Measurements from ENCODE around the gene TEDC1. TPM values are rescaled to one million over a fixed set of nuclear protein-coding genes. Genes with fewer than 3 reads are reported as not detected.
"Not testable (repeated sequence)": the region's sequence is repeated elsewhere in the genome, so short reads cannot be mapped to it uniquely, and the experiment has no call there.

The TEDC1 gene
- total RNA-seq, 4 donors from 2014 or later, result 7.1 to 12.8 (median 7.6) TPM

DNA sequence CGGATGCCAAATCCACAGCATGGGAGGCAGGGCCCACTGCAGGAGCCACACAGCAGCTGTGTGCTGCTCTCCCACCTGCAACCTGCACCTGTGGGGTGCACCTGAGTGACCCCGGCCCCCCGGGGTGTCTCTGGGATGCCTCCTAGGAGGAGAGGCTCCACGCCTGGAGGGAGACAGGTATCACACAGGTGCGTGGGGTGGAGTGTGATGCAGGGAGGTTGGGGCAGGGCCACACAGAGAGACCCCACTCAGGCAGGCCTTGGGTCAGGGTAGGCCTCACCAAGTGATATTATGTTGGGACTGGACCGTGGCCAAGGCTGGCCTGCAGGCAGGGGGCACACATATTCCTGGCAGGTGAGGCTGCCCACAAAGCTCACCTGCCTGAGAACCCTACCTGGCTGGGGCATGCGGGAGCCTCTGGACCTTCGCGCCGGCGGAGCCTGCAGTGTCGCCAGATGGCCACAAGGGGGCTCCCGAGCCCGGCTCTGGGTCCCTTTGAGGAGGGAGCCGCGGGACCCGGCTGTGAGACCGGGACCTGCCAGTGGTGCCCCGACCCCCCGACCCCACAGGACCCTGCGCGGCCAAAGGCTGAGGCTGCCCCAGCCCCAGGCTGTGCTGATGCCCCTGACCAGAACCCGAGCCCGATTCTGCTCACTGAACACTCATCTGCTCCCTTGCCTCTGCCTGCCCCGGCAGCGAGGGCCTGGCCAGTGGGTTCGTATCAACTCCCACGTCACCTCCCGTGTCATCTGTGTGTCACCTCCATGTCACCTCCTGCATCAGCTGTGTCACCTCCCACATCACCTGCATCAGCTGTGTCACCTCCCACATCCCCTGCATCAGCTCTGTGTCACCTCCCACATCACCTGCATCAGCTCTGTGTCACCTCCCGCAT, 46.8 kb downstream of the TEDC1 start:
- Histone ChIP-seq H3K9me3 (no peaks in the 10 kb centered on the region), H3K4me1 (peaks cover 0 to 6% (median 0%) of the 10 kb centered on the region in 3 donors), H3K36me3 (no peaks in the 10 kb centered on the region), H3K27ac (no peak overlapping the region), H3K27me3 (peaks cover 0 to 57% (median 0%) of the 10 kb centered on the region in 4 donors), H3K4me3 (no peak overlapping the region)
- intact Hi-C loops (cut with DNase I), result no loop called here
- TF ChIP-seq, protein P1, sequence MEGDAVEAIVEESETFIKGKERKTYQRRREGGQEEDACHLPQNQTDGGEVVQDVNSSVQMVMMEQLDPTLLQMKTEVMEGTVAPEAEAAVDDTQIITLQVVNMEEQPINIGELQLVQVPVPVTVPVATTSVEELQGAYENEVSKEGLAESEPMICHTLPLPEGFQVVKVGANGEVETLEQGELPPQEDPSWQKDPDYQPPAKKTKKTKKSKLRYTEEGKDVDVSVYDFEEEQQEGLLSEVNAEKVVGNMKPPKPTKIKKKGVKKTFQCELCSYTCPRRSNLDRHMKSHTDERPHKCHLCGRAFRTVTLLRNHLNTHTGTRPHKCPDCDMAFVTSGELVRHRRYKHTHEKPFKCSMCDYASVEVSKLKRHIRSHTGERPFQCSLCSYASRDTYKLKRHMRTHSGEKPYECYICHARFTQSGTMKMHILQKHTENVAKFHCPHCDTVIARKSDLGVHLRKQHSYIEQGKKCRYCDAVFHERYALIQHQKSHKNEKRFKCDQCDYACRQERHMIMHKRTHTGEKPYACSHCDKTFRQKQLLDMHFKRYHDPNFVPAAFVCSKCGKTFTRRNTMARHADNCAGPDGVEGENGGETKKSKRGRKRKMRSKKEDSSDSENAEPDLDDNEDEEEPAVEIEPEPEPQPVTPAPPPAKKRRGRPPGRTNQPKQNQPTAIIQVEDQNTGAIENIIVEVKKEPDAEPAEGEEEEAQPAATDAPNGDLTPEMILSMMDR (IDR thresholded peaks at IDR 0.05), result peak; percentile 85 to 97 (median 91)
- TF ChIP-seq POLR2A (IDR thresholded peaks at IDR 0.05), result no peak
- no peak for DNase-seq
- 27 to 43% methylated on average over 9 to 14 of the region's 30 CpGs for WGBS, 2 donors

DNA sequence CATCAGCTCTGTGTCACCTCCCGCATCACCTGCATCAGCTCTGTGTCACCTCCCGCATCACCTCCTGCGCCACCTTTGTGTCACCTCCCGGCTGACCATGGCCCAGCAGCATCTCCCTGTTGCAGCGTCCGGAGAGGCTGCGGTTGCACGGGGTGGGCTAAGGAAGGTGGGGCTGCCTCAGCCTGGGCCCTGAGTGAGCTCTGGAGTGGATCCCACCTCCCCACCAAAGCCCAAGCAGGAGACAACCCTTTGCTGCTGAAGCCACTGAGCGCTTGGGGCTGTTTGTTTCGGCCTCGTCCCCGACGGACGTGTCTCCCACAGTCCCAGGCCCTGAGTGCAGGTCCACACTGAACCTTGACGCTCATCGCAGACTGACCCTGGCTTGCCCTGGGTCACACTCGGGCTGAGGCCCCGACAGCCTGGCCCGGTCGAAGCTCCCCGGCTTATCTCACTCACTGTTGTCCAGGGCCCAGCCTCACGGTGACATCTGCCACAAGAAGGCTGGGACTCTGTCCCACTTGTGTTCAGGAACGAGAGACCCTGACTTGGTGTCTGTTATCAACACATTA, 47.5 kb downstream of the TEDC1 start:
- TF ChIP-seq, protein P1 (IDR thresholded peaks at IDR 0.05), result no peak
- TF ChIP-seq POLR2A (IDR thresholded peaks at IDR 0.05), result no peak
- H3K4me3 ChIP-seq, result no peak overlapping the region
- no peak for DNase-seq
- H3K36me3 ChIP-seq, result no peaks in the 10 kb centered on the region
- peaks cover 0 to 5% (median 0%) of the 10 kb centered on the region in 3 donors for H3K9me3 ChIP-seq
- 67 to 79% methylated on average over 9 to 14 of the region's 23 CpGs for WGBS, 2 donors
- peaks cover 0 to 6% (median 0%) of the 10 kb centered on the region in 3 donors for H3K4me1 ChIP-seq
- H3K27me3 ChIP-seq, result peaks cover 0 to 56% (median 0%) of the 10 kb centered on the region in 4 donors
- no peak overlapping the region for H3K27ac ChIP-seq
- intact Hi-C loops (cut with DNase I), result no loop called here

DNA sequence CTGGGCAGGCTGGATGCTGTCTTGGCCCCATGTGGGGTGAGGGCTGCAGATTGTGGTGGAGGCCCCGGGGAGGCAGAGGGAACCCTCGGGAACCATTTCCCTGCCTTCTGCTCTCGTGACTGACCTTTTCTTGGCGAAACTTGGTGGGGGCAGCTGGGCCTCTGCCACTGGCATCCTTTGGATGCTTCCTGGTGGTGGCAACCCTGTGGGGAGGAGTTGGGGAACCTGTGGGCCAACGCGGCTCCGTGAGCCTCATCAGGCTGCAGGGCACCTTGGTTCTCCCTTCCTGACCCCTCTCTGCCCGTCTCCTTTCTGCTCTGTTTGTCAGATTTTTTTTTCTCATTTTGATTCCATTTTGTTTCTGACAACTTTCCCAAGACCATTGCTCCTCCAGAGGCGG, 49.8 kb downstream of the TEDC1 start:
- H3K4me1 ChIP-seq, result peaks cover 0 to 6% (median 0%) of the 10 kb centered on the region in 3 donors

DNA sequence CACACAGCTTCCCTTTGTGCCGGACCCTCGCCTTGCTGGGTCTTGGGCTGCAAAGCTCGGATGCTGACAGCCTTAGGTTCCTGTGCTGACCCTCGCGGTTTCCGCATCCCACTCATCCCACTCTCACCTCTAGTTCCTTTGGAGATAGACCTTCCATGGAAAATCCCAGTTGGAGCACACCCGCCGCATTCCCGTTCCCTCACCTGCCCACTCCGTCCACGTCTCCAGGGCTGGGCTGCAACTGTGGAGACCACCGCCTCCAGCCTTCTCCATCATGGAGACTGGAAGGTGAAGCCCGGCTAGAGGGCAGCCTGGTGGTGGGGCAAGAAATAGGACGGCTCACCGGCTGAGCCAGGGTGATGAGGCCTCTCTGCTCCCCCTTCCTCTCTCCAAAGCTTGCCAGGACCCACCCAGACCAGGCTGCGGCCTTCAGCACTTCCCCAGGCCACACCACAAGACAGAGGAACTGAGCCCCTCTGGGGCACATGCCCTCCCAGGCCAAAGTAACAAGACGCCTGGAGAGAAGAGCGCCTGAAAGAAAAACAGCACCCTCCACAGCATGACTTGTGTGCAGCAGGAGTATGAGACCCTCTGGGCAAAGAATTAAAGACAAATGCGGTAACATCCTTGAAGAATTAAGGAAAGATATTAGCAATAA, 50.3 kb downstream of the TEDC1 start:
- WGBS, 2 donors, result 78 to 91% methylated on average over 6 to 11 of the region's 19 CpGs
- Histone ChIP-seq H3K4me1 (peaks cover 0 to 6% (median 0%) of the 10 kb centered on the region in 3 donors), H3K27me3 (peaks cover 0 to 39% (median 0%) of the 10 kb centered on the region in 4 donors), H3K9me3 (peaks cover 0 to 6% (median 0%) of the 10 kb centered on the region in 3 donors), H3K4me3 (no peak overlapping the region), H3K36me3 (no peaks in the 10 kb centered on the region), H3K27ac (no peak overlapping the region)
- DNase-seq, result no peak
- intact Hi-C loops (cut with DNase I), result no loop called here
- TF ChIP-seq, protein P1 (IDR thresholded peaks at IDR 0.05), result no peak
- no peak for TF ChIP-seq POLR2A (IDR thresholded peaks at IDR 0.05)

More for the DNA sequence above, 49.8 kb downstream of the TEDC1 start:
- TF ChIP-seq POLR2A (IDR thresholded peaks at IDR 0.05), result no peak
- TF ChIP-seq, protein P1 (IDR thresholded peaks at IDR 0.05), result no peak
- WGBS, 2 donors, result 73 to 83% methylated on average over 7 to 8 of the region's 9 CpGs
- DNase-seq, result no peak
- Histone ChIP-seq H3K4me3 (no peak overlapping the region), H3K27me3 (peaks cover 0 to 45% (median 0%) of the 10 kb centered on the region in 4 donors), H3K9me3 (peaks cover 0 to 6% (median 0%) of the 10 kb centered on the region in 3 donors), H3K36me3 (no peaks in the 10 kb centered on the region), H3K27ac (no peak overlapping the region)
- intact Hi-C loops (cut with DNase I), result no loop called here

DNA sequence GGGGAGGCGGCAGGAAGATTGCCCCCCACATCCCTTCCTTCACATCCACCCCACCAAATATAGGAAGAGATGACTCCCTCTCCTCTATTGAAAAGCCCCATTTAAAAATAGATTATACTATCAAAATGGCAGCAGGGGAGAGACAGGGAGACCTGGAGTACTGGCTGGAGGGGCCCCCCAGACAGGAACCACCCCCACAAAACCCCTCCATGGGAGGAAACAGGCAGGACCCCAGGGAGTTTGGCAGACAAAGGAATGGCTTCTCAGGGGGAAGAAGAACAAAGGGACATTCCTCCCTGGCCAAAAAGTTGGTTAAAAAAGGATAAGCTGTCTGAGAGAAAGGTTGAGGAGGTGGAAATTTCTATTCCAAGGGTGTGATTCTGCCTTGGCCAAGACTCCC, 54.6 kb downstream of the TEDC1 start:
- H3K27ac ChIP-seq; H3K4me1 ChIP-seq; H3K4me3 ChIP-seq; H3K36me3 ChIP-seq; H3K9me3 ChIP-seq; DNase-seq; intact Hi-C loops (cut with DNase I): not testable (repeated sequence)
- 44 to 67% methylated on average over 1 of the region's 1 CpG for WGBS, 2 donors
- peaks cover 0 to 11% (median 0%) of the 10 kb centered on the region in 4 donors for H3K27me3 ChIP-seq

DNA sequence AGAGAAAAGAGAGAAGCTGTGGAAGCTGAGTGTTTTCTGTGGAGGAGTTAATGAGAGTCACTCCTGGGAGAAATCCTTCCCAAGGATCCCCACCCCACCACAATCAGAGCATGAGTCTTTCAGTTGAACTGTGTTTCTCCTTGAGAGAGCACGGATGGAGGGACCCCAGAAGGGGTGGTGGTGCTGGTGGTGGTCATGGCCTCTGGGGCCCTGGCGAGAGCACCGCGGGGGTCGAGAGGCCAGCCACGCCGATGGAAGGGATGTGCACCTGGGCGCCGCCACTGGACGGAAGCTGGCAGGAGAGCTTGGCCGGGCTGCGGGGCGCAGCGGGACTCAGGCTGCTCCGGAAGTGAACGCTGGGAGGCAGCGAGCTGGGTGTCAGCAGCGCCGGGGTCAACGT, 55.4 kb downstream of the TEDC1 start:
- H3K27me3 ChIP-seq; H3K36me3 ChIP-seq; H3K4me1 ChIP-seq; DNase-seq; H3K27ac ChIP-seq; intact Hi-C loops (cut with DNase I); H3K4me3 ChIP-seq; H3K9me3 ChIP-seq: not testable (repeated sequence)
- WGBS, 2 donors, result no CpG with 5 or more reads among the region's 20 CpGs

- DNase-seq; H3K4me3 ChIP-seq; H3K36me3 ChIP-seq; H3K4me1 ChIP-seq; H3K9me3 ChIP-seq; intact Hi-C loops (cut with DNase I); H3K27me3 ChIP-seq; H3K27ac ChIP-seq: not testable (repeated sequence)
- no CpG with 5 or more reads among the region's 24 CpGs for WGBS, 2 donors
These were observed 56.0 kb downstream of the TEDC1 start for GRCh38 chr14:105547072-105547471.
